Activated gamma-delta T cell treated with Interleukin-2 at 50 U/mL for 16 hours (primary cell): Measurements from ENCODE around the gene ACER3.
"Not testable (repeated sequence)": the region's sequence is repeated elsewhere in the genome, so short reads cannot be mapped to it uniquely, and the experiment has no call there.

ENCODE experiments used
- DNase-seq: peaks from one replicate; pipeline ENCODE4 v3.0.0-alpha.2; 2020

Gene ACER3

GRCh38 chr11:77042111-77042726, 181.5 kb downstream of the ACER3 start:
- no peak for DNase-seq

- no peak for DNase-seq
These were observed 183.6 kb downstream of the ACER3 start for GRCh38 chr11:77044356-77044755.

- no peak for DNase-seq
These were observed 184.2 kb downstream of the ACER3 start for GRCh38 chr11:77044886-77045285.

- DNase-seq, result peak; percentile 48
These were observed 185.4 kb downstream of the ACER3 start for GRCh38 chr11:77046060-77046501.

GRCh38 chr11:77047007-77047927, 186.5 kb downstream of the ACER3 start:
- peak; percentile 78 for DNase-seq

GRCh38 chr11:77047928-77048446, 187.3 kb downstream of the ACER3 start:
- not testable (repeated sequence) for DNase-seq

GRCh38 chr11:77049026-77049425, 188.3 kb downstream of the ACER3 start:
- DNase-seq, result no peak

- no peak for DNase-seq
These were observed 190.8 kb downstream of the ACER3 start for GRCh38 chr11:77051511-77051910.

GRCh38 chr11:77052518-77052917, 191.8 kb downstream of the ACER3 start:
- no peak for DNase-seq

- no peak for DNase-seq
These were observed 192.7 kb downstream of the ACER3 start for GRCh38 chr11:77053217-77054015.

- no peak for DNase-seq
These were observed 193.4 kb downstream of the ACER3 start for GRCh38 chr11:77054084-77054483.

- no peak for DNase-seq
These were observed 194.4 kb downstream of the ACER3 start for GRCh38 chr11:77055101-77055561.

- DNase-seq, result no peak
These were observed 195.2 kb downstream of the ACER3 start for GRCh38 chr11:77055913-77056312.

- DNase-seq, result no peak
These were observed 196.2 kb downstream of the ACER3 start for GRCh38 chr11:77056814-77057402.

GRCh38 chr11:77057938-77058474, 197.3 kb downstream of the ACER3 start:
- no peak for DNase-seq

GRCh38 chr11:77058900-77059299, 198.2 kb downstream of the ACER3 start:
- DNase-seq, result no peak

GRCh38 chr11:77059806-77060205, 199.1 kb downstream of the ACER3 start:
- DNase-seq, result no peak

GRCh38 chr11:77060234-77060633, 199.5 kb downstream of the ACER3 start:
- no peak for DNase-seq

- DNase-seq, result not testable (repeated sequence)
These were observed 200.5 kb downstream of the ACER3 start for GRCh38 chr11:77061258-77061657.

- no peak for DNase-seq
These were observed 202.2 kb downstream of the ACER3 start for GRCh38 chr11:77062924-77063323.

- no peak for DNase-seq
These were observed 202.7 kb downstream of the ACER3 start for GRCh38 chr11:77063407-77063806.

GRCh38 chr11:77063861-77064260, 203.1 kb downstream of the ACER3 start:
- no peak for DNase-seq
